ENCODE data around the gene TMEM184B.

The TMEM184B gene

GRCh38 chr22:38276166-38276565, 3.4 kb upstream of the TMEM184B start:
- no peak for DNase-seq (ENCODE audit: low spot score)

GRCh38 chr22:38273135-38273826, 471 bp upstream of the TMEM184B start:
- no peak for DNase-seq (ENCODE audit: low spot score)

DNA sequence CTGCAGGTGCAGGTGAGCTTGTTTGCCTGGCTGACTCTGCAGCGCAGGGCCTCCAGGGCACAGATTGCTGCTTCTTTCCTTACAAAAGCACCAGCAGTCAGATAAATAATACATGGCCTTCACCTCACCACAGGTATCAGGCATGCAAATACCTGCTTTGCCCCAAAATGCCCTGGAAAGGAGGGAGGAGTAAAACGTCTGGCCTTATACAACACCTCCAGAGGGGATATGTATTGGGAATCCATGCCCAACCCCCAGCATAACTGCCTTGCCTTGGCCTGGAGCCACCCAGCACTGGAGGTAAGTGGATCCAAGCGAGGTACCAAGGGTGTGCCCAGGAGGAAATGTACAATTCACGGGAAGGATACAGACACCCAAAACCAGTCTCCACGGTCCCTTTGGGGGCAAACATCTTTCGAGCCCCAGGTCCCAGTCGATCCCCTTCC, 860 bp downstream of the TMEM184B start:
- DNase-seq (ENCODE audit: low spot score): peak; percentile 40

GRCh38 chr22:38271101-38271500, 1.7 kb downstream of the TMEM184B start:
- DNase-seq (ENCODE audit: low spot score): no peak

GRCh38 chr22:38270091-38270992, 2.5 kb downstream of the TMEM184B start:
- peak; percentile 41 for DNase-seq (ENCODE audit: low spot score)

DNA sequence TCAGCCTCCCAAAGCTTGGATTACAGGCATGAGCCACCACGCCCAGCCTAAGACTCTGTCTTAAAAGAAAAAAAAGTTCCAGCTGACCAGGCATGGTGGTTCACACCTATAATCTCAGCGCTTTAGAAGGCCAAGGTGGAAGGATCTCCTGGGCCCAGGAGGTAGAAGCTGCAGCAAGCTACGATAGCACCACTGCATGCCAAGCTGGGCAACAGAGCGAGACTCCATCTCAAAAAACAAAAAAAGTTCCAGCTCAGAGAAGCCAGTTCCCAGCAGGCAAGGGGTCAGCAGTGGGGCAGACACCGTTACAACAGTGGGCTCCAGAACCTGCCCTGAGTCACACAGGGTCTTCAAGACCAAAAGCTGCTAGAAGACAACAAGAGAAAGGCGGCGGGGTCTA, 3.3 kb downstream of the TMEM184B start:
- DNase-seq (ENCODE audit: low spot score): no peak

DNA sequence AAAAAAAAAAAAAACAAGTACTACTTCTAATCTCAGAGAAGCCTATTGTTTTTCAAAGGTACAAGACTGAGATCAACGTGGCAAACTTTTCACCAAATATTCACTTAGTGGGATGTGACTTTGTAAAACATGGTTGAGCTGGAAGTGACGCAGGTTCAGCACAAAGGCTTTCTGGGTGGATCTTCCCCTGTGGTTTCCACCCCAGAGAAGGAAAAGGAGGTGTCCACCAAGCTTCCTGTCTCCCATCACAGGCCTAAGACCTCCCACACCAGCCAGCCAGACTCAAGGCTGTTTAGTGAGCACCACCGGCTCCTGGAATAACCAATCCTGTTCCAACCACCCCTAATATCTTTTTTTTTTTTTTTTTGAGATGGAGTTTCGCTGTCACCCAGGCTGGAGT, 5.7 kb downstream of the TMEM184B start:
- no peak for DNase-seq (ENCODE audit: low spot score)

GRCh38 chr22:38266120-38266519, 6.7 kb downstream of the TMEM184B start:
- no peak for DNase-seq (ENCODE audit: low spot score)

GRCh38 chr22:38264322-38264843, 8.4 kb downstream of the TMEM184B start:
- no peak for DNase-seq (ENCODE audit: low spot score)

- DNase-seq (ENCODE audit: low spot score): peak; percentile 54
These were observed 10.6 kb downstream of the TMEM184B start for GRCh38 chr22:38262051-38262795.

GRCh38 chr22:38260761-38261681, 11.8 kb downstream of the TMEM184B start:
- DNase-seq (ENCODE audit: low spot score): no peak

- DNase-seq (ENCODE audit: low spot score): no peak
These were observed 13.4 kb downstream of the TMEM184B start for GRCh38 chr22:38259370-38259769.

DNA sequence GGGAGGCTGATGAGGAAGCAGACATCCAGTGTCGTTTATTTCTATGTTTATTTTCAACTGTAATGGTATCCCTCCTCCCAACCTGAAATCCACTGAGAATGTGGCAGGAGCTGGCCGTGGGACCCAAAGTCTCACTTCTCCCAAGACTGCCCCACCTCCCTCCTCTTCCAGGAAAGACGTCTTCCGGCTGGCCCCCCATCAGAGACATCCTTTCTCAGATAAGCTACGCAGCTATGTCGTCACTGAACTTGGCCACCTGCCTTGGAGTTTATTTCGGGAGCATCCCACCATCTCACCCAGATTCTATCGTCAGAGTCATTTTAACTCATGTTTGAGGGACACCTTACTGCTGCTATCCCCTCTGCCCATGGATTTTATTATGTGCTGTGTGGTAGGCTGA, 13.9 kb downstream of the TMEM184B start:
- DNase-seq (ENCODE audit: low spot score): no peak

- no peak for DNase-seq (ENCODE audit: low spot score)
These were observed 15.1 kb downstream of the TMEM184B start for GRCh38 chr22:38257650-38258250.

- no peak for DNase-seq (ENCODE audit: low spot score)
These were observed 15.6 kb downstream of the TMEM184B start for GRCh38 chr22:38257181-38257580.

DNA sequence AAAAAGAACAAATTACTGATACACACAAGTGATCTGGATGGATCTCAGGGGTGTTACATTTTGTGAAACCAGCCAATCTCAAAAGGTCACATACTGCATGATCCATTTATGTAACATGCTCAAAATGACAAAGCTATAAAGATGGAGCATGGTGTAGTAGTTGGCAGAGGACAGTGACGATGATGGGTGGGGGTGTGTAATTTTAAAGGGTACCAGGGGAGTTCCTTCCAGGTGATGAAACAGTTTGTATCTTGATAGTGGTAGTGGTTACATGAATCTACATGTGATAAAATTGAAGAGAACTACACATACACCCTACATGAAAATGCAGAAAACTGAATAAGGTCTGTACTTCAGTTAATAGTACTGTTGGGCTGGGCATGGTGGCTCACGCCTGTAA, 17.1 kb downstream of the TMEM184B start:
- no peak for DNase-seq (ENCODE audit: low spot score)

GRCh38 chr22:38251341-38251692, 21.5 kb downstream of the TMEM184B start:
- no peak for DNase-seq (ENCODE audit: low spot score)

GRCh38 chr22:38250643-38251340, 22.0 kb downstream of the TMEM184B start:
- DNase-seq (ENCODE audit: low spot score): no peak

- no peak for DNase-seq (ENCODE audit: low spot score)
These were observed 22.8 kb downstream of the TMEM184B start for GRCh38 chr22:38249803-38250642.

All from kidney tubule cell (primary cell).